Bronchial epithelial cell (primary cell): ENCODE results near the gene AFF3. TPM values are rescaled to one million over a fixed set of nuclear protein-coding genes. Genes with fewer than 3 reads are reported as not detected.
A peak's percentile ranks its signal among the peaks of the same experiment; 100 is the strongest.

Source experiments
- DNase-seq: peaks from one replicate; pipeline ENCODE4 v3.0.0-alpha.2; 2010; ENCODE audit warnings: low read depth
- FAIRE-seq: peaks from 2 replicates; lab custom pipeline; 2011; peaks lifted over from hg19 to GRCh38; lab: Jason Lieb, UNC
- H3K27me3 ChIP-seq: 2 replicates; pipeline ENCODE4 v1.5.1; 2011; ENCODE audit warnings: low read length; ENCODE audit not compliant: control insufficient read depth, insufficient read depth
- H3K36me3 ChIP-seq: 2 replicates; pipeline ENCODE4 v1.5.1; 2011; ENCODE audit warnings: low read length; ENCODE audit not compliant: control insufficient read depth, insufficient read depth
- H3K4me3 ChIP-seq: 2 replicates; pipeline ENCODE4 v1.5.1; 2011; ENCODE audit warnings: mild to moderate bottlenecking, low read depth, low read length, control low read depth
- CTCF ChIP-seq: IDR thresholded peaks from 2 replicates; pipeline ENCODE4 v1.5.1; 2011; ENCODE audit warnings: mild to moderate bottlenecking, moderate library complexity, low read length, control low read depth, inconsistent platforms; ENCODE audit not compliant: insufficient read depth, severe bottlenecking
- total RNA-seq: library from RNA; depleted of rRNA; stranded (reverse); fragments of >200 nt; gene quantifications from 2 replicates; pipeline ENCODE4 v1.2.1, GENCODE V29; 2014

The AFF3 gene
- total RNA-seq, 1 donor from 2014 or later = not detected

GRCh38 chr2:100145893-100146656 lies 3.7 kb upstream of the AFF3 start:
- no peaks in the 10 kb centered on the region for H3K36me3 ChIP-seq
- no peak for DNase-seq
- H3K4me3 ChIP-seq = no peak overlapping the region
- no peaks in the 10 kb centered on the region for H3K27me3 ChIP-seq
- no peak for FAIRE-seq
- no peak for TF ChIP-seq CTCF

- FAIRE-seq = no peak
- no peak for DNase-seq
- TF ChIP-seq CTCF = no peak
- H3K4me3 ChIP-seq = no peak overlapping the region
- H3K36me3 ChIP-seq = no peaks in the 10 kb centered on the region
- no peaks in the 10 kb centered on the region for H3K27me3 ChIP-seq
Measured at GRCh38 chr2:100143286-100143685, 896 bp upstream of the AFF3 start.

GRCh38 chr2:100141906-100142305 lies 484 bp downstream of the AFF3 start:
- FAIRE-seq (no peak), DNase-seq (no peak)
- H3K36me3 ChIP-seq = no peaks in the 10 kb centered on the region
- H3K4me3 ChIP-seq = no peak overlapping the region
- TF ChIP-seq CTCF = no peak
- H3K27me3 ChIP-seq = no peaks in the 10 kb centered on the region

- no peak for DNase-seq
- H3K27me3 ChIP-seq = no peaks in the 10 kb centered on the region
- no peaks in the 10 kb centered on the region for H3K36me3 ChIP-seq
- no peak for TF ChIP-seq CTCF
- no peak for FAIRE-seq
- no peak overlapping the region for H3K4me3 ChIP-seq
Measured at GRCh38 chr2:100140582-100140981, 1.8 kb downstream of the AFF3 start.

- FAIRE-seq = peak; percentile 76
- H3K27me3 ChIP-seq = no peaks in the 10 kb centered on the region
Measured at GRCh38 chr2:100137866-100138570, 4.4 kb downstream of the AFF3 start.

More at GRCh38 chr2:100137866-100138570, 4.4 kb downstream of the AFF3 start:
- Histone ChIP-seq H3K36me3 (no peaks in the 10 kb centered on the region), H3K4me3 (no peak overlapping the region)
- no peak for DNase-seq
- no peak for TF ChIP-seq CTCF
